Psoas muscle (tissue), 8 donors: Measurements from ENCODE around the gene MYG1. TPM values are rescaled to one million over a fixed set of nuclear protein-coding genes. Genes with fewer than 3 reads are reported as not detected.

ENCODE experiments used
- ATAC-seq, 4 donors: fragments of 200-7000 bp; cut with Tn5 transposase; one replicate each; pipeline ENCODE4 v1.9.1; 2020; ENCODE audit warnings: moderate library complexity in 3 of 4, mild to moderate bottlenecking in 2 of 4
- DNase-seq, 2 donors: peaks; one replicate each; pipeline ENCODE4 v3.0.0-alpha.2; 2020
- H3K27ac ChIP-seq: fragments of 200-600 bp; one replicate; pipeline ENCODE4 v1.8.0; 2022
- H3K27me3 ChIP-seq, 3 donors: fragments of 200-600 bp in 1 of 3; one replicate each; pipeline versions ENCODE4 v1.6.1 to v1.8.0; 2013 to 2022; ENCODE audit warnings: low read length in 2 of 3, mild to moderate bottlenecking in 2 of 3, moderate library complexity in 1 of 3; ENCODE audit not compliant: insufficient read depth in 3 of 3
- H3K36me3 ChIP-seq, 2 donors: fragments of 200-600 bp in 1 of 2; one replicate each; pipeline versions ENCODE4 v1.6.1 to v1.8.0; 2013 to 2022; ENCODE audit warnings: low read depth in 1 of 2, mild to moderate bottlenecking in 1 of 2, moderate library complexity in 1 of 2; ENCODE audit not compliant: insufficient read depth in 1 of 2
- H3K4me1 ChIP-seq: fragments of 200-600 bp; one replicate; pipeline ENCODE4 v1.8.0; 2022
- H3K4me3 ChIP-seq: fragments of 200-600 bp; one replicate; pipeline ENCODE4 v1.8.0; 2022; ENCODE audit warnings: mild to moderate bottlenecking
- H3K9me3 ChIP-seq: fragments of 200-600 bp; one replicate; pipeline ENCODE4 v1.8.0; 2022
- CTCF ChIP-seq: fragments of 200-600 bp; IDR thresholded peaks from one replicate; pipeline ENCODE4 v1.8.0; 2022; ENCODE audit warnings: antibody characterized with exemption
- WGBS, 3 donors: extraction: QIAGEN DNeasy Blood & Tissue Kit; methylation state at CpG; one replicate each; pipeline versions ENCODE4 v1.1.6 to v1.1.7; 2013; 5-methylcytosine and 5-hydroxymethylcytosine counted together
- intact Hi-C, 2 donors: fragments of 100-400 bp; cut with DNase I; formaldehyde crosslinking; loops; one replicate each; pipeline versions ENCODE4 v1.11.0 to v1.14.2; 2022
- polyA plus RNA-seq, 3 donors: library from polyadenylated mRNA; stranded (reverse); fragments of 200-250 nt; gene quantifications; one replicate each; pipeline ENCODE4 v1.2.3, GENCODE V29; 2013
- total RNA-seq, 4 donors: library from RNA; stranded (reverse); fragmentation: NEBNext Ultra II Directional in 2 of 4; extraction: Animal tissue kit (Norgen Biotek cat#: 25700) in 2 of 4; gene quantifications; one replicate each; pipeline versions ENCODE4 v1.2.1 to v1.2.4, GENCODE V29; 2021 to 2023
- donor health status: healthy with polysubstance abuse.
- donor health status: DM: no; HTN: no; CAD: no; lungs with moderate emphysema.
- donor health status: Bipolar disorder and iron deficiency.
- donor health status: healthy.
- donor health status: DM: yes; HTN: yes; CAD: no.
- donor health status: DM: no; HTN: no; CAD: no.
- donor health status: DM: no; HTN: no; CAD: no.
- donor health status: DM: yes; HTN: yes; CAD: no.

Gene MYG1
- total and polyA plus RNA-seq, 7 donors, result 34.6 to 68.9 (median 44.7) TPM

- DNase-seq (no peak), ATAC-seq (no peak)
- H3K36me3 ChIP-seq, result peaks cover 3 to 50% of the 10 kb centered on the region in 2 donors
- intact Hi-C loops, result loop anchor here in 1 of 2 donors (2.0 kb wide), 1 partner anchor 23 kb away; the partner anchor contains the start of gene AAAS
- TF ChIP-seq CTCF, result no peak
- 56 to 66% (median 59%) methylated on average over 5 of the region's 5 CpGs for WGBS, 3 donors
- H3K27ac ChIP-seq, result peak overlapping the region; percentile 30
- H3K27me3 ChIP-seq, result no peaks in the 10 kb centered on the region
- no peaks in the 10 kb centered on the region for H3K9me3 ChIP-seq
- H3K4me3 ChIP-seq, result peak overlapping the region; percentile 5
- H3K4me1 ChIP-seq, result peaks cover 34% of the 10 kb centered on the region
These were observed 1.3 kb upstream of the MYG1 start for GRCh38 chr12:53298164-53298563.

GRCh38 chr12:53299101-53299453, 418 bp upstream of the MYG1 start:
- Histone ChIP-seq H3K9me3 (no peaks in the 10 kb centered on the region), H3K4me1 (peaks cover 34% of the 10 kb centered on the region), H3K36me3 (peaks cover 3 to 56% of the 10 kb centered on the region in 2 donors), H3K27ac (peak overlapping the region; percentile 77), H3K27me3 (no peaks in the 10 kb centered on the region), H3K4me3 (peak overlapping the region; percentile 95)
- intact Hi-C loops, result loop anchor here in 1 of 2 donors (2.0 kb wide), 1 partner anchor 22 kb away; the partner anchor contains the start of gene AAAS
- peak in 3 of 4 donors; percentile 3 to 12 (median 11) for ATAC-seq
- no peak for DNase-seq
- 52 to 62% (median 52%) methylated on average over 5 of the region's 5 CpGs for WGBS, 3 donors
- TF ChIP-seq CTCF, result no peak

- TF ChIP-seq CTCF, result no peak
- no peaks in the 10 kb centered on the region for H3K9me3 ChIP-seq
- H3K27ac ChIP-seq, result peak overlapping the region; percentile 77
- WGBS, 3 donors, result 1 to 4% (median 3%) methylated on average over 12 of the region's 12 CpGs
- intact Hi-C loops, result no loop called here
- peaks cover 3 to 58% of the 10 kb centered on the region in 2 donors for H3K36me3 ChIP-seq
- DNase-seq (no peak), ATAC-seq (peak in 1 of 4 donors; percentile 7)
- H3K4me3 ChIP-seq, result peak overlapping the region; percentile 95
- H3K27me3 ChIP-seq, result no peaks in the 10 kb centered on the region
- H3K4me1 ChIP-seq, result peaks cover 34% of the 10 kb centered on the region
These were observed 692 bp downstream of the MYG1 start for GRCh38 chr12:53300187-53300586.

GRCh38 chr12:53302903-53303302, 3.4 kb downstream of the MYG1 start:
- Histone ChIP-seq H3K27ac (no peak overlapping the region), H3K36me3 (peaks cover 8 to 70% of the 10 kb centered on the region in 2 donors), H3K27me3 (no peaks in the 10 kb centered on the region), H3K4me1 (peaks cover 17% of the 10 kb centered on the region), H3K4me3 (no peak overlapping the region), H3K9me3 (no peaks in the 10 kb centered on the region)
- DNase-seq (peak in 1 of 2 donors; percentile 39), ATAC-seq (no peak)
- intact Hi-C loops, result no loop called here
- 80 to 84% (median 82%) methylated on average over 5 of the region's 5 CpGs for WGBS, 3 donors
- TF ChIP-seq CTCF, result no peak

- WGBS, 3 donors, result 89 to 94% (median 91%) methylated on average over 10 of the region's 10 CpGs
- no peaks in the 10 kb centered on the region for H3K4me1 ChIP-seq
- no peaks in the 10 kb centered on the region for H3K27me3 ChIP-seq
- intact Hi-C loops, result no loop called here
- no peak for TF ChIP-seq CTCF
- ATAC-seq (no peak), DNase-seq (no peak)
- H3K36me3 ChIP-seq, result peaks cover 14 to 85% of the 10 kb centered on the region in 2 donors
- H3K9me3 ChIP-seq, result no peaks in the 10 kb centered on the region
- H3K4me3 ChIP-seq, result no peak overlapping the region
- H3K27ac ChIP-seq, result no peak overlapping the region
These were observed 7.3 kb downstream of the MYG1 start for GRCh38 chr12:53306826-53307225.
